OCI-LY7 (cell line): ENCODE results near the gene GFPT1. TPM values are rescaled to one million over a fixed set of nuclear protein-coding genes. Genes with fewer than 3 reads are reported as not detected.

ENCODE experiments used
- BruUV-seq: library from RNA; stranded (reverse); fragments of 400-500 nt; replicated peaks from 2 replicates; lab custom pipeline; 2021; lab: Mats Ljungman, UMichigan
- CTCF ChIA-PET: fragments of 300-600 bp; sonication (Branson Sonifier 250); formaldehyde crosslinking; loops from one replicate; lab custom pipeline; 2022; ENCODE audit warnings: antibody characterized with exemption; ENCODE audit not compliant: unreplicated experiment; lab: Charles Lee
- POLR2A ChIA-PET: fragments of 300-600 bp; sonication (Branson Sonifier 250); formaldehyde crosslinking; loops from one replicate; lab custom pipeline; 2022; ENCODE audit warnings: antibody characterized with exemption; lab: Charles Lee
- DNase-seq: peaks from one replicate; pipeline ENCODE4 v3.0.0-alpha.2; 2015; ENCODE audit warnings: low spot score
- H2AFZ ChIP-seq: fragments of 200-600 bp; sonication (generic), shearing (Covaris generic); 2 replicates; pipeline ENCODE4 v1.6.1; 2014; ENCODE audit warnings: mild to moderate bottlenecking, antibody characterized with exemption, low read length, moderate library complexity
- H3K27ac ChIP-seq: fragments of 200-600 bp; sonication (generic); 2 replicates; pipeline ENCODE4 v1.5.1; 2014; ENCODE audit warnings: mixed run types, low read depth, mild to moderate bottlenecking, moderate library complexity, low read length, inconsistent platforms; ENCODE audit not compliant: poor library complexity, severe bottlenecking
- H3K36me3 ChIP-seq: fragments of 200-600 bp; sonication (generic); 2 replicates; pipeline ENCODE4 v1.6.1; 2014; ENCODE audit warnings: mild to moderate bottlenecking, antibody characterized with exemption, low read length, moderate library complexity, mixed read lengths; ENCODE audit not compliant: insufficient read depth
- H3K4me1 ChIP-seq: fragments of 200-600 bp; sonication (generic); 2 replicates; pipeline ENCODE4 v1.5.1; 2014; ENCODE audit warnings: mild to moderate bottlenecking, low read length; ENCODE audit not compliant: insufficient read depth, poor library complexity, severe bottlenecking
- H3K4me2 ChIP-seq: fragments of 200-600 bp; sonication (generic); 2 replicates; pipeline ENCODE4 v1.6.1; 2014; ENCODE audit warnings: mild to moderate bottlenecking, low read length
- H3K4me3 ChIP-seq: fragments of 200-600 bp; sonication (generic); 2 replicates; pipeline ENCODE4 v1.5.1; 2014; ENCODE audit warnings: mild to moderate bottlenecking, low read depth, low read length; ENCODE audit not compliant: poor library complexity, severe bottlenecking
- H3K79me2 ChIP-seq: fragments of 200-600 bp; sonication (generic); 2 replicates; pipeline ENCODE4 v1.6.1; 2016; ENCODE audit warnings: low read depth, mild to moderate bottlenecking, low read length, moderate library complexity, mixed read lengths; ENCODE audit not compliant: insufficient read depth
- H3K9me2 ChIP-seq: fragments of 200-600 bp; sonication (generic); 2 replicates; pipeline ENCODE4 v1.6.1; 2016; ENCODE audit warnings: mild to moderate bottlenecking, low read length, mixed read lengths; ENCODE audit not compliant: insufficient read depth
- H3K9me3 ChIP-seq: fragments of 200-600 bp; sonication (generic); 2 replicates; pipeline ENCODE4 v1.6.1; 2014; ENCODE audit warnings: mild to moderate bottlenecking, mixed run types, low read length, mixed read lengths
- H4K20me1 ChIP-seq: fragments of 200-600 bp; sonication (generic); 2 replicates; pipeline ENCODE4 v1.6.1; 2014; ENCODE audit warnings: mild to moderate bottlenecking, antibody characterized with exemption, low read length, moderate library complexity, mixed read lengths; ENCODE audit not compliant: insufficient read depth
- CTCF ChIP-seq: fragments of 200-600 bp; sonication (generic); conservative IDR thresholded peaks from 2 replicates; pipeline ENCODE4 v1.5.1; 2014; ENCODE audit warnings: mild to moderate bottlenecking, antibody characterized with exemption, low read length, moderate library complexity, mixed read lengths
- EZH2phosphoT487 ChIP-seq: fragments of 200-600 bp; sonication (generic); IDR thresholded peaks from 2 replicates; pipeline ENCODE4 v1.6.1; 2018; ENCODE audit warnings: low read depth, borderline replicate concordance, mild to moderate bottlenecking, mixed run types, antibody characterized with exemption, low read length, moderate library complexity, mixed read lengths
- intact Hi-C: fragments of 100-400 bp; cut with micrococcal nuclease; formaldehyde crosslinking; loops from one replicate; pipeline ENCODE4 v1.10.0; 2022; ENCODE audit not compliant: unreplicated experiment
- total RNA-seq, 2 experiments: library from RNA; depleted of rRNA in 1 of 2; stranded (reverse); fragments of >200 nt in 1 of 2; shearing (Covaris generic) in 1 of 2; gene quantifications; 2 replicates each; pipeline ENCODE4 v1.2.3, GENCODE V29; 2014 to 2022

Gene GFPT1
- total RNA-seq, 2 experiments from 2014 or later: 11.0 to 31.2 TPM

GRCh38 chr2:69285379-69285894 lies 101.6 kb downstream of the GFPT1 start:
- no peak overlapping the region for H2AFZ ChIP-seq
- intact Hi-C loops: no loop called here
- no peak for DNase-seq
- no peaks in the 10 kb centered on the region for H3K36me3 ChIP-seq
- H3K9me3 ChIP-seq: no peaks in the 10 kb centered on the region
- CTCF ChIA-PET: no interaction called here
- no peaks in the 10 kb centered on the region for H3K4me1 ChIP-seq
- H3K4me2 ChIP-seq: no peak overlapping the region
- no peaks in the 10 kb centered on the region for H4K20me1 ChIP-seq
- no peak overlapping the region for H3K27ac ChIP-seq
- H3K9me2 ChIP-seq: no peaks in the 10 kb centered on the region
- no peak overlapping the region for H3K4me3 ChIP-seq
- H3K79me2 ChIP-seq: no peaks in the 10 kb centered on the region
- TF ChIP-seq CTCF (no peak), EZH2phosphoT487 (no peak)
- POLR2A ChIA-PET: no interaction called here
- BruUV-seq: no TSS peak

DNA sequence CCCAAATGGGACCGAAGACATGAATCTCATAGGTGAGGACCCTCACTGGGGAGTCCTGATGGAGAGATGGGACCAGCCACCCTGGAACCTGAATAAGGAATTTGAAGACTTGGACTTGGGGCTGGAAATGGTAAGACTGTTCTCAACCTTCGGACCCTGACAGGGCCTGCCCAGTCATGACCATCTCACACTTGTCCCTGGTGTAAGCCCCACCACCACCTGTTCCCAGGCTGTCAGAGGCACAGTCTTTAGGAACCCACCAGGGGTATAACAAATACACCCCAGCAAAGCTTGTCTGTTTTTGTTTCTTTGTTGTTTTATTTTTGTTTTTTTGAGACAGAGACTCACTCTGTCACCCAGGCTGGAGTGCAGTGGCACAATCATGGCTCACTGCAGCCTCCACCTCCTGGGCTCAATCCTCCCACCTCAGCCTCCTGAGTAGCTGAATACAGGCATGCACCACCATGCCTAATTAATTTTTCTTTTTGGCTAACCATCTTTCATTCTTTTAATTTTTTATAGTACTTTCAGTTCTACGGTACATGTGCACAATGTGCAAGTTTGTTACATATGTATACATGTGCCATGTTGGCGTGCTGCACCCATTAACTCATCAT lies 106.1 kb downstream of the GFPT1 start:
- no peaks in the 10 kb centered on the region for H3K4me1 ChIP-seq
- BruUV-seq: no TSS peak
- DNase-seq: no peak
- no peaks in the 10 kb centered on the region for H3K9me2 ChIP-seq
- no peaks in the 10 kb centered on the region for H3K36me3 ChIP-seq
- H3K4me3 ChIP-seq: no peak overlapping the region
- H3K4me2 ChIP-seq: no peak overlapping the region
- no peaks in the 10 kb centered on the region for H4K20me1 ChIP-seq
- no peaks in the 10 kb centered on the region for H3K79me2 ChIP-seq
- intact Hi-C loops: no loop called here
- no peak overlapping the region for H2AFZ ChIP-seq
- ChIA-PET CTCF (no interaction called here), POLR2A (no interaction called here)
- H3K27ac ChIP-seq: no peak overlapping the region
- TF ChIP-seq CTCF (no peak), EZH2phosphoT487 (no peak)
- no peaks in the 10 kb centered on the region for H3K9me3 ChIP-seq

DNA sequence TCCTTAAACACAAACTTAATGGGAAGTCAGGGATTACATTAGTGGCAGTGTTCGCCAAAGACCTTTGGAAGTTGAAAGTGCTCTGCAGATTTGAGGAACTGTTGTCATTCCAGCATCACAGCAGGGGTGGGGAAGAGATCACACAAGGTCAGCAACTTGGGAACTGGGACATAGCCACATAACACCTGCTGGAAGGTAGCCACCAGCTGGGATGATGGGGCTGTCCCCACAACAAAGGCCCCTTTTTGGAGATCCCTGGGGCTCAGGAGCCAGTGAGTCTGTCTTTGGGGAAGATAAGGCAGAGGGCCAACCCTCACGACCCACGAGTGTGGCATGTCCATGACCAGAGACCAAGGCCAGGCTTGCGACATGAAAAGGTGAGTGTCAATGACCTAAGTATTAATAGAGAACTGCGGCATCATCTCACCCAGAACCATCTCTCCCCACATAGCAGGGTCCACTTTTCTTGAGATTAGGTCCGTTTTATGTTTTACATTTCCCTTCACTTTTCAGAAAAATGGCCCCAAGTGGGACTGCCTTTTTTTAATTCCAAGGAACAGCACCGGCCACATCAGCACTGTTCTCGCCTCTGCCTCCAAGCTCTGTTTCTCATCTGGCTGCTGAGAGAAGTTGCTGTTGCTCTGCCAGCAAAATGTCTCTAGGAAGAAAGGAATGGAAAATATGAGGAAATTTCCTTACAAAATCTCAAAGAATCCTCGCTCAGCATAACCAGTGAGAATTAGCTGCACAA lies 106.9 kb downstream of the GFPT1 start:
- H3K27ac ChIP-seq: no peak overlapping the region
- ChIA-PET CTCF (no interaction called here), POLR2A (no interaction called here)
- intact Hi-C loops: no loop called here
- no TSS peak for BruUV-seq
- H3K4me2 ChIP-seq: no peak overlapping the region
- H3K9me2 ChIP-seq: no peaks in the 10 kb centered on the region
- H3K4me1 ChIP-seq: no peaks in the 10 kb centered on the region
- no peaks in the 10 kb centered on the region for H4K20me1 ChIP-seq
- no peak overlapping the region for H2AFZ ChIP-seq
- no peaks in the 10 kb centered on the region for H3K9me3 ChIP-seq
- no peaks in the 10 kb centered on the region for H3K36me3 ChIP-seq
- H3K79me2 ChIP-seq: no peaks in the 10 kb centered on the region
- H3K4me3 ChIP-seq: no peak overlapping the region
- TF ChIP-seq CTCF (no peak), EZH2phosphoT487 (no peak)
- DNase-seq: no peak
